CD4-positive, alpha-beta T cell (primary cell): Measurements from ENCODE around the gene ALDH3B1. TPM values are rescaled to one million over a fixed set of nuclear protein-coding genes. Genes with fewer than 3 reads are reported as not detected.

ENCODE experiments used
- ATAC-seq: fragments of 200-7000 bp; cut with Tn5 transposase; one replicate; pipeline ENCODE4 v1.10.0; 2022; ENCODE audit warnings: mild to moderate bottlenecking; ENCODE audit not compliant: poor library complexity
- CTCF ChIA-PET: fragments of 350-600 bp; sonication (Branson Sonifier 250); formaldehyde crosslinking; loops from one replicate; lab custom pipeline; 2021; ENCODE audit warnings: antibody characterized with exemption, inconsistent platforms; lab: Charles Lee
- POLR2A ChIA-PET: fragments of 350-600 bp; sonication (Branson Sonifier 250); formaldehyde crosslinking; loops from one replicate; lab custom pipeline; 2021; ENCODE audit warnings: antibody characterized with exemption, inconsistent platforms; lab: Charles Lee
- DNase-seq, 14 experiments: peaks; one replicate each; pipeline ENCODE4 v3.0.0-alpha.2; 2013 to 2020; ENCODE audit warnings: mixed read lengths in 2 of 14
- H3K27ac ChIP-seq, 2 donors: one replicate each; pipeline versions ENCODE4 v1.5.1 to v1.7.0; 2013; ENCODE audit warnings: low read length in 2 of 2, low read depth in 1 of 2, mild to moderate bottlenecking in 1 of 2
- H3K27me3 ChIP-seq, 2 experiments: 1 replicate in 1 of 2; 2 replicates in 1 of 2; pipeline versions ENCODE4 v1.6.1 to v1.7.0; 2013; ENCODE audit warnings: low read length in 2 of 2, control low read depth in 1 of 2, mild to moderate bottlenecking in 1 of 2, moderate library complexity in 1 of 2; ENCODE audit not compliant: insufficient read depth in 2 of 2, control insufficient read depth in 1 of 2
- H3K36me3 ChIP-seq: one replicate; pipeline ENCODE4 v1.6.1; 2013; ENCODE audit warnings: low read length, control low read depth; ENCODE audit not compliant: insufficient read depth
- H3K4me1 ChIP-seq: one replicate; pipeline ENCODE4 v1.6.1; 2013; ENCODE audit warnings: low read length, control low read depth; ENCODE audit not compliant: insufficient read depth
- H3K4me3 ChIP-seq: one replicate; pipeline ENCODE4 v1.5.1; 2013; ENCODE audit warnings: mild to moderate bottlenecking, low read length, moderate library complexity
- H3K9me3 ChIP-seq, 2 experiments: 1 replicate in 1 of 2; 2 replicates in 1 of 2; pipeline versions ENCODE4 v1.6.1 to v1.7.0; 2013; ENCODE audit warnings: low read length in 2 of 2, mild to moderate bottlenecking in 2 of 2, control low read depth in 1 of 2, moderate library complexity in 1 of 2; ENCODE audit not compliant: control insufficient read depth in 1 of 2, insufficient read depth in 1 of 2
- H3K27ac Mint-ChIP-seq: one replicate; pipeline ENCODE4 v1.8.0; 2020; ENCODE audit warnings: mixed read lengths
- H3K27me3 Mint-ChIP-seq: one replicate; pipeline ENCODE4 v1.8.0; 2021; ENCODE audit warnings: mixed read lengths
- H3K36me3 Mint-ChIP-seq: one replicate; pipeline ENCODE4 v1.8.0; 2021; ENCODE audit warnings: low read depth, mixed read lengths
- H3K4me1 Mint-ChIP-seq: one replicate; pipeline ENCODE4 v1.8.0; 2021; ENCODE audit warnings: low read depth, mixed read lengths
- H3K4me3 Mint-ChIP-seq: one replicate; pipeline ENCODE4 v1.8.0; 2020; ENCODE audit warnings: mild to moderate bottlenecking, mixed read lengths
- H3K9me3 Mint-ChIP-seq: one replicate; pipeline ENCODE4 v1.8.0; 2020; ENCODE audit warnings: mixed read lengths
- intact Hi-C, 2 experiments: fragments of 100-400 bp; cut with DNase I in 1 of 2; cut with micrococcal nuclease in 1 of 2; formaldehyde crosslinking; loops; one replicate each; pipeline versions ENCODE4 v1.15.1 to v1.9.0; 2023 to 2025; cut with DNase I, micrococcal nuclease
- total RNA-seq, 174 experiments: library from RNA in 2 of 174; stranded (reverse) in 2 of 174; gene quantifications; one replicate each; pipeline ENCODE4 v1.2.3 and lab custom pipeline; 2021 to 2026
- TF ChIP-seq, protein P1 (sequence below): fragments of 200-600 bp; IDR thresholded peaks from one replicate; pipeline ENCODE4 v1.8.0; 2022; ENCODE audit warnings: antibody characterized with exemption, mild to moderate bottlenecking

Gene ALDH3B1
- total RNA-seq, 2 experiments from 2014 or later = 0.34 to 0.44 TPM

DNA sequence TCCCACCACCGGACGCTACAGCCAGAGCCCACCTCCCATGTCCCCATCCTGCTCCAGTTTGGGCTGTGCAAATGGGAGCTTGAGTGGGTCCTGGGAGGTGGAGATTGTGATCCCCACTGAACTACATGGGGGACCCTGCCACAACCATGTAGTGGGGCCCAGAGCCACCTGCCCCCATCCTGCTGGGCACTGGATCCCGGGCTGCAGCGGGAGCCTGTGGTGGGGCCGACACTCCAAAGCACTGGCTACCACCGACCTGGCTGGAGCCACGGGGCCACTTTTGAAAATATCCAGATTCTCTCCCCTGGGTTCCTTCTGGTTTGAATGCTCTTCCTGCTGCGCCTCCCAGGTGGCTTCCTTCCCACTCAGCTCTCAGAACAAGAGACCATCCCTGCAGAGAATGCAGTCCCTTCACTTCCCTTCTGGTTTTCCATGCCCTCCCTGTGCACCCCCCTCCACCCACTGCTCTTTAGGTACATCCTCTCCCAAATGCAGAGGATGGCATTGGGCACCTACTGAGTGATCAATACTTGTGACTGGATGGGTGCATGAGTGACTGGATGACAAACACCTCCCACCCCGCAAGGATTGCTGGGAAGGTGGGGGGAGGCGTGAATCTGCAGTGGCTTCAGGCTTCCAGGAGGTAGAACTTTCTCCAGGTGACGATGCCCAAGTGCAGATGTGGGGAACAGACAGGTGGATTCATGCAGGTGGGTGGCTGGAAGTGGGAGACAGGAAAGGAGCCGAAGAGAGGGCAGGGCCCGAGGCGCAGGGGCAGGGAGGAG is 5.4 kb upstream of the ALDH3B1 start:
- ChIA-PET POLR2A (interaction anchor here (1.2 kb wide), 1 partner anchor 34 kb away, joined by 3 read pairs; the partner anchor contains the start of gene TCIRG1), CTCF (no interaction called here)
- Mint-ChIP-seq H3K9me3 (no peaks in the 10 kb centered on the region), H3K27me3 (peaks cover 7% of the 10 kb centered on the region), H3K4me3 (peak overlapping the region; percentile 90), H3K4me1 (peaks cover 31% of the 10 kb centered on the region), H3K27ac (peak overlapping the region; percentile 69), H3K36me3 (no peaks in the 10 kb centered on the region)
- peak overlapping the region; percentile 53 for H3K4me3 ChIP-seq
- H3K27ac ChIP-seq = peak overlapping the region in 1 of 2 donors; percentile 15
- intact Hi-C loops = loop anchor here (5.0 to 10.0 kb wide), 2 partner anchors 200 to 203 kb away; no protein-coding TSS in a partner anchor
- DNase-seq = no peak
- no peaks in the 10 kb centered on the region for H3K9me3 ChIP-seq
- peaks cover 25% of the 10 kb centered on the region for H3K4me1 ChIP-seq
- no peaks in the 10 kb centered on the region for H3K36me3 ChIP-seq
- TF ChIP-seq, protein P1, sequence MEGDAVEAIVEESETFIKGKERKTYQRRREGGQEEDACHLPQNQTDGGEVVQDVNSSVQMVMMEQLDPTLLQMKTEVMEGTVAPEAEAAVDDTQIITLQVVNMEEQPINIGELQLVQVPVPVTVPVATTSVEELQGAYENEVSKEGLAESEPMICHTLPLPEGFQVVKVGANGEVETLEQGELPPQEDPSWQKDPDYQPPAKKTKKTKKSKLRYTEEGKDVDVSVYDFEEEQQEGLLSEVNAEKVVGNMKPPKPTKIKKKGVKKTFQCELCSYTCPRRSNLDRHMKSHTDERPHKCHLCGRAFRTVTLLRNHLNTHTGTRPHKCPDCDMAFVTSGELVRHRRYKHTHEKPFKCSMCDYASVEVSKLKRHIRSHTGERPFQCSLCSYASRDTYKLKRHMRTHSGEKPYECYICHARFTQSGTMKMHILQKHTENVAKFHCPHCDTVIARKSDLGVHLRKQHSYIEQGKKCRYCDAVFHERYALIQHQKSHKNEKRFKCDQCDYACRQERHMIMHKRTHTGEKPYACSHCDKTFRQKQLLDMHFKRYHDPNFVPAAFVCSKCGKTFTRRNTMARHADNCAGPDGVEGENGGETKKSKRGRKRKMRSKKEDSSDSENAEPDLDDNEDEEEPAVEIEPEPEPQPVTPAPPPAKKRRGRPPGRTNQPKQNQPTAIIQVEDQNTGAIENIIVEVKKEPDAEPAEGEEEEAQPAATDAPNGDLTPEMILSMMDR = no peak
- no peaks in the 10 kb centered on the region for H3K27me3 ChIP-seq
- no peak for ATAC-seq

DNA sequence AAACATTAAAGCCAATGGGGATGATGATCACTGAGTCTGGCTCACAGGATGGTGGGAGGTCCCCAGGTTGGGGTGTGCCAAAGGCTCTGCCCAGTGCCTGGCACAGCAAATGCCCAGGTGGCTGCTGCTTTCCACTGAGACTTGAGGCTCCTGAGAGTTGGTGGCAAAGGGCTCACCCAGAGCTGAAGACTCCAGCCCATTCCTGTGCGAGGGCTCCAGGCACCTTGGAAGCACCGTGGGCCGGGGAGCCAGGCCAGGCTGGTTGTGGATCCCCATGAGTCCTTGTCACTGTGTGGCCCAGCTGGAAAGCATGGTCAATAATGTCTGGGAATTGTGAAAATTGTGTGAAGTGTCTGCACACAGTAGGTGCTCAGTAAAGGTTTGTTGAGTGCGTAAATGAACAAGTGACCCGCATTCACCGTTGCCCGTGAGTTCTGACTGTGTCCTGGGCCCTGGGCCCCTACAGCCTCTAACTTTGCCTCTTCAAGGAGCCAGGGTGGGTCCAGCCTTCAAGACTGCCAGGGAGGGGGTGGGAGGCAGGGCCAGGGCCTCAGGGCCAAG is 3.4 kb upstream of the ALDH3B1 start:
- Histone ChIP-seq H3K27me3 (no peaks in the 10 kb centered on the region), H3K27ac (no peak overlapping the region), H3K36me3 (no peaks in the 10 kb centered on the region), H3K4me1 (peaks cover 24% of the 10 kb centered on the region), H3K9me3 (no peaks in the 10 kb centered on the region), H3K4me3 (no peak overlapping the region)
- Mint-ChIP-seq H3K27ac (no peak overlapping the region), H3K27me3 (peaks cover 7% of the 10 kb centered on the region), H3K4me1 (peaks cover 31% of the 10 kb centered on the region), H3K9me3 (no peaks in the 10 kb centered on the region), H3K36me3 (no peaks in the 10 kb centered on the region), H3K4me3 (no peak overlapping the region)
- ChIA-PET POLR2A (no interaction called here), CTCF (no interaction called here)
- TF ChIP-seq, protein P1 = no peak
- DNase-seq = no peak
- intact Hi-C loops = loop anchor here (5.0 to 10.0 kb wide), 2 partner anchors 198 to 201 kb away; no protein-coding TSS in a partner anchor
- no peak for ATAC-seq

DNA sequence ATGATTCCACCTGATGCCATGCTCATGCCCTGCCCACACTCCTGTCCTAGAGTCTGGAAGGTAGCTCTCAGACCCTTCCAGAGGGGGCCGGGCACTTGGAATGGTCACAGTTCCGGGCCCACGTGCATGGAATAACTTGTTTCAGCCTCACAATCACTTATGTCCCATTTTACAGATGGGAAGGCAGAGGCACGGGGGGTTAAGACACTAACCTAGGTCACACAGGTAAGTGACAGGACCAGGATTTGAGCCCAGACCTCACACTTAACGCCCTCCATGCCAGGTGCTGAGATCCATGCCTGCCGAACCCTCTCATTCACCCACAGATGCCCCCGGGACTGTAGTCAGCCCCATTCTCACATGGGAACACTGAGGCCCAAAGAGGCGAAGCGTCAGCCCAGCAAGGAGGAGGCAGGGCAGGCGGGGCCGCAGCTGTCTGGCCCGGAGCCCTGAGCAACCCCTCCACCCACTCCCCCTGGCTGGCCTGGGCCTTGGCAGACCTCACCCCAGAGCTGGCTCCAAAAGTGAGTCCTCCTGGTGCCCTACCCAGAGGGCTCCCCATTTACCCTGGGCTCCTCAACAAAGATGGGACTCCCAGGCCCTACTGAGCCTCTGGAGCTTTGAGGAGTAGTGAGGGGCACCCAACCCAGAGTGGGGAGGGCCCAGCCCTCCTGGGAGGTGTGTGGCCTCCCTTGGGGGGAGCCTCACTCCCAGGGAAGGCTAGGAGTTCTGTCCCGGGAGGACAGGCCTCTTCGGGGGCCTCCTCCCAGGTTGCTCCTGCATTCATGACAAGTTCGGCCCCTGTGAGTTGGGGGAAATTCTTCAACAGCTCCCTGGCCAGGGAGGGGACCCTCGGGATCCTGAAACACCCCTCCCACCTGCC is 2.4 kb upstream of the ALDH3B1 start:
- Histone ChIP-seq H3K4me1 (peaks cover 20% of the 10 kb centered on the region), H3K27ac (no peak overlapping the region), H3K4me3 (no peak overlapping the region), H3K27me3 (no peaks in the 10 kb centered on the region), H3K36me3 (no peaks in the 10 kb centered on the region), H3K9me3 (no peaks in the 10 kb centered on the region)
- ChIA-PET CTCF (no interaction called here), POLR2A (interaction anchor here (1.2 kb wide), 1 partner anchor 9 kb away, joined by 3 read pairs; no protein-coding TSS in a partner anchor)
- no peaks in the 10 kb centered on the region for H3K9me3 Mint-ChIP-seq
- DNase-seq = no peak
- no peak overlapping the region for H3K27ac Mint-ChIP-seq
- no peak for ATAC-seq
- H3K4me1 Mint-ChIP-seq = peaks cover 22% of the 10 kb centered on the region
- no peaks in the 10 kb centered on the region for H3K36me3 Mint-ChIP-seq
- TF ChIP-seq, protein P1 = no peak
- H3K27me3 Mint-ChIP-seq = peaks cover 7% of the 10 kb centered on the region
- H3K4me3 Mint-ChIP-seq = no peak overlapping the region
- intact Hi-C loops = loop anchor here (5.0 to 10.0 kb wide), 2 partner anchors 197 to 200 kb away; no protein-coding TSS in a partner anchor
